GM19455 (cell line): Measurements from ENCODE around the gene SAP30BP.

Source experiments
- ATAC-seq: cut with Tn5 transposase; IDR thresholded peaks from one replicate; pipeline ENCODE4 v1.9.1; 2021; ENCODE audit not compliant: unreplicated experiment

Gene SAP30BP

DNA sequence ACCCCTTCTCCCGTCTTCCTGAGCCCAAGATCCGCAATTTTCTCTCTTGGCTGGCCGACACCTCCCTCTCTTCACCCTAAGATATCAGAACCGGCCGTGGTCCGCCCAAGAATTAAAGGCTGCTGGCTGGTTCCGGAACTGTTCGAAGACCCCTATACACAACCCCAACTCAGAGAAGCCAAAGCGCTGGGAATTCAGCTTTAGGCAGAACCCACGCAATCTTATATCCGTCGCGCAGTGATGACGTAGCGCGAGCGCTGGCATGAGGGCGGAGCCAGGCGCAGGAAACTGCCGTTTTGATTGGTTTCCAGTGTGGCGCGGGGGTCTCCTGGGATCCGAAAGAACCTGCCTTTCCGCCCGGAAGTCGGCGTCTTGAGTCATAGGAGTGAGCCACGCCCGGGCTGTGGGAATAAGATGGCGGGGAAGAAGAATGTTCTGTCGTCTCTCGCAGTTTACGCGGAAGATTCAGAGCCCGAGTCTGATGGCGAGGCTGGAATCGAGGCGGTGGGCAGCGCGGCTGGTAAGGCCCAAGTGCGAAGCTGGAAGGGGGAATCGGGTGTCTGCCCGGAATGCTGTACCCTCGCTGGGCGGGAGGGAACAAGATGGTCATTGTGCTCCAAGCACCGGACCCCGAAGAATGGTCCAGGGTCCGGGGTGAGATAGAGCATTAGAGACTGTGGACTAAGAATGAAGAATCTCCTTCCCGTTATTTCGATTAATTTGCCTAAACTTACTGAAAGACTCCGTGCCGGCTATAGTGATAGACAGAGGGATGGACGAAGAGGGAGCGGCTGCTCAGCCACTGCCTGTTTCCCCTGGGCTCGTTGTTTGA, at the start of gene SAP30BP, which contains the start of gene RECQL5:
Gene SAP30BP, plus strand, starts transcription at position 380 of the 832 bp plus-strand sequence. Its CDS starts 35 bp downstream, at position 415.
Gene RECQL5, minus strand, starts transcription at position 196 of the 832 bp plus-strand sequence. CDS start 597 bp downstream, outside the sequence.
- peak; percentile 62 for ATAC-seq

GRCh38 chr17:75617675-75618074, 49.5 kb upstream of the SAP30BP start:
- ATAC-seq: no peak

DNA sequence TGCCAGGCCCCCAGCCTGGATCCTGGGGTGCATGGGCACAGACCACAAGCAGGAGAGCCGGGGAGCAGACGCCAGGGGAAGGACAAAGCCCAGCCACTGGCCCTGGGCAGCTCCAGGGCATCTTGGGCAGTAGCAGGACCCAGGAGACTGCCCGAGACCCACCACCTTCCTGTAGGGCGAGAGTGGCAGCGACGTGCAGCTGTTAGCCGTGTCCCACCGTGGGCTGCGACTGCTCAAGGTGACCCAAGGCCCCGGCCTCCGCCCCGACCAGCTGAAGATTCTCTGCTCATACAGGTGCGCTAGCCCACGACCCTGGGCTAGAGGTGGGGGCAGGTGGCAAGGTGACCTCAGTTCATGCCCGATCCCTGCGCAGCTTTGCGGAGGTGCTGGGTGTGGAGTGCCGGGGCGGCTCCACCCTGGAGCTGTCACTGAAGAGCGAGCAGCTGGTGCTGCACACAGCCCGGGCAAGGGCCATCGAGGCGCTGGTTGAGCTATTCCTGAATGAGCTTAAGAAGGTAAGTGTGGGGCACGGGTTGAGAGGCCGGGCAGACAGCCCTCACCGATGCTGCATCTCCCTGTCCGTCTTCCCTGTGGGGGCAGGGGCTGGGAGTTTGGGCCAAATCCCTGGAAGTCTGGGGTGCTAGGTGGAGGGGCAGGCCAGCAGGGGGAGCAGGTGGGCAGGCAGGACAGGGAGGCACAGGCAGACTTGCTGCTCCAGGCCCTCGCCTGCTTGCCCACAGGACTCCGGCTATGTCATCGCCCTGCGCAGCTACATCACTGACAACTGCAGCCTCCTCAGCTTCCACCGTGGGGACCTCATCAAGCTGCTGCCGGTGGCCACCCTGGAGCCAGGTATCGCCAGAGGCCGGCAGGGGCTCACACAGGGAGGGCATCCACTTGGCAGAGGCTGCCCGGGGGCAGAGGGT, 47.4 kb upstream of the SAP30BP start:
- ATAC-seq: no peak

- ATAC-seq: no peak
These were observed 45.6 kb upstream of the SAP30BP start for GRCh38 chr17:75621489-75621888.

DNA sequence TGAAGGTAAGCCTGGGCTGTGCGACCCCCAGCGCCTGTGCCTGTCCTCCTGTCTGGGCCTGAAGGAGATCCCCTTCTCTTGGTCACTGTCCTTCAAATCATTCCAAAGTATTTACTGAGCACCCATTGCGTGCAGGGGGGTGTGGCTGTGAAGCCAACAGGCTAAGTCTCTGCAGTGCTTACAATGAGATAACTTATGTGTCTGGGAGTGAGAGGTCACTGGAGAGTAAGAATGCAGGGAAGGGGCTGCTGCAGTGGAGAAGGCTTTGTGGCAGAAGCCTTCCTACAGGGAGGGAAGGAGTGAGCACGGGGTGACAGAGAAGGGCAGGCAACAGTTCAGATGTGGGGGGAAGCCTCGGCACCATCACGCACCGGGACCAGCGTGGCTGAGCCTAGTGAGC, 45.1 kb upstream of the SAP30BP start:
- ATAC-seq: no peak

DNA sequence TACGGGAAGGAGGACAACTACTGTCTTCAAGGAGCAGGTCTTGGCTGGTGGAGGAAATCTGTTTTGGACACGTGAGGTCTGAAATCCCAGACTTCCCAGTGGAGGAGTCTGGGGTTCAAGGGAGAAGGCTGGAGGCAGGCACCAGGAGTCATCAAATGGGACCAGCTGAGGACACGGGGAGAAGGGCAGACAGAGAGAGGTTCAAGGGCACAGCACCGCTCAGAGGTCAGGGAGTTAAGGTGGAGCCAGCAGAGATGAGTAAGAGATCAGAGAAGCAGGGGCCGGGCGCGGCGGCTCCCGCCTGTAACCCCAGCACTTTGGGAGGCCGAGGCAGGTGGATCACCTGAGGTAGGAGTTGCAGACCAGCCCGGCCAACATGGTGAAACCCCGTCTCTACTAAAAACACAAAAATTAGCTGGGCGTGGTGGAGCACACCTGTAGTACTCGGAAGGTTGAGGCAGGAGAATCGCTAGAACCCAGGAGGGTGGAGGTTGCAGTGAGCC, 44.3 kb upstream of the SAP30BP start:
- ATAC-seq: no peak

DNA sequence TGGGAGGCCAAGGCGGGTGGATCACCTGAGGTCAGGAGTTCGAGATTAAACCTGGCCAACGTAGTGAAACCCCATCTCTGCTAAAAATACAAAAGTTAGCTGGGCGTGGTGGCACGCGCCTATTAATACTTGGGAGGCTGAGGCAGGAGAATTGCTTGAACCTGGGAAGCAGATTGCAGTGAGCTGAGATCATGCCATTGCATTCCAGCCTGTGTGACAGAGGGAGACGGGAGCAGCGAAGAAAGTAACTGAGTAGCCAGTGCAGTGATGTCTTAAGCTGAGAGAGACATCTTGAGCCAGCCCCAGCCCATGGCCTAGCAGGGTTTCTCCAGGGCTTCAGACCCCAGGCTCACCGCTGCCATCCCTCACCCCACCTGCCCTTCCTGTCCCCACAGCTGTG, 43.8 kb upstream of the SAP30BP start:
- ATAC-seq: no peak

DNA sequence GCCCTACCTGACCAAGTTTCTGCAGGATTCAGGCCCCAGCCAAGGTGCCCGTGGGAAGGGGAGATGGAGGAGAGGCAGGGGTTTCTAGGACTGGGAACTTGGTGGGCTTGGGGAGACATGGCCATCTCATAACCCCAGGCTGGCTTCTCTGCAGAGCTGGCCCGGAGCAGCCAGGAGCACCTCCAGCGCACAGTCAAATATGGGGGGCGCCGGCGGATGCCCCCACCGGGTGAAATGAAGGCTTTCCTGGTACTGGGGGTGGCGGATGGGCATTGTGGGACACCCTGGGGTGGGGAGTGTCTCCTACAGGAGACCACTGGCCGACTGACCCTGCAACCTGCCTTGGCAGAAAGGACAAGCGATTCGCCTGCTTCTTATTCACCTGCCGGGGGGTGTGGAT, 43.1 kb upstream of the SAP30BP start:
- ATAC-seq: no peak

DNA sequence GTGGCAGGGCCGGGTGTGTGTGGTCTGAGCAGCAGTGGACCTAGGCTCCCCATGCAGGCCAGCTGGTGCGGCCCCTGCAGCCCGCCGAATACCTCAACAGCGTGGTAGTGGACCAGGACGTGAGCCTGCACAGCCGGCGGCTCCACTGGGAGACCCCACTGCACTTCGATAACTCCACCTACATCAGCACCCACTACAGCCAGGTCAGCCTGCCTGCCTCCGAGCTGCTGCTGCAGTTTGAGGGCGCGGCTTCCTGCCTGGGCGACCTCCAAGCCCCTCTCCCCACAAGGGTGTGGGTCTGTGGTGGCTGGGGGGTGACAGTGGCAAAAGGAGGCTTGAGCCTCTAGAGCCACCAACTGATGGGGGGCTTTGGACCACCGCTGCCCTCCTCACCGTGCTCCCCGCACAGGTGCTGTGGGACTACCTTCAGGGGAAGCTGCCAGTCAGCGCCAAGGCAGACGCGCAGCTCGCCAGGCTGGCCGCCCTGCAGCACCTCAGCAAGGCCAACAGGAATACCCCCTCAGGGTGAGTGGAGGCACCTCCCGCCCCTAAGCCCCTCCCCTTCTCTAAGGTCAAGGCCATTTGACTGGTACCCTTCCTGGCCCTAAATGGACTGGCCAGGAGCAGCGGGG, 42.3 kb upstream of the SAP30BP start:
- no peak for ATAC-seq

DNA sequence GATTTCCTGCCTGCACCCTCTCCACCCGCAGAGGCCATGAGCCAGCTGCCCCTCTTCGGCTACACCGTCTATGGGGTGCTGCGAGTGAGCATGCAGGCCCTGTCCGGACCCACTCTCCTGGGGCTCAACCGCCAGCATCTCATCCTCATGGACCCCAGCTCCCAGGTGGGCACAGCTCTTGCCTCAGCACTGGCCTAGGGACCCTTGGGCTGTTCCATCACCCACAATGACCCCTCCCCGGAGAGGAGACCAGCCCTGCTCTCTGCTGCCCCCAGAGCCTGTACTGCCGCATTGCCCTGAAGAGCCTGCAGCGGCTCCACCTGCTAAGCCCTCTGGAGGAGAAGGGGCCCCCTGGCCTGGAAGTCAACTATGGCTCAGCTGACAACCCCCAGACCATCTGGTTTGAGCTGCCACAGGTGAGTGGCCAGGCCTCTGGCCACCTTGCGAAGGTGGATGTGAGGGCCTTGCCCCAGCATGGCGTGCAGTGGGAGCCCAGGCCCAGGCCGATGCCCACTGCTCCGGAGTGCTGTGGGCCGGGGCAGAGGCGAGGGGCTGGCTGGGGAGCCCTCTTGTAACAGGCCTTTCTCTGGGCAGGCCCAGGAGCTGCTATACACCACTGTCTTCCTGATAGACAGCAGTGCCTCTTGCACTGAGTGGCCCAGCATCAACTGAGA, 41.2 kb upstream of the SAP30BP start:
- no peak for ATAC-seq

DNA sequence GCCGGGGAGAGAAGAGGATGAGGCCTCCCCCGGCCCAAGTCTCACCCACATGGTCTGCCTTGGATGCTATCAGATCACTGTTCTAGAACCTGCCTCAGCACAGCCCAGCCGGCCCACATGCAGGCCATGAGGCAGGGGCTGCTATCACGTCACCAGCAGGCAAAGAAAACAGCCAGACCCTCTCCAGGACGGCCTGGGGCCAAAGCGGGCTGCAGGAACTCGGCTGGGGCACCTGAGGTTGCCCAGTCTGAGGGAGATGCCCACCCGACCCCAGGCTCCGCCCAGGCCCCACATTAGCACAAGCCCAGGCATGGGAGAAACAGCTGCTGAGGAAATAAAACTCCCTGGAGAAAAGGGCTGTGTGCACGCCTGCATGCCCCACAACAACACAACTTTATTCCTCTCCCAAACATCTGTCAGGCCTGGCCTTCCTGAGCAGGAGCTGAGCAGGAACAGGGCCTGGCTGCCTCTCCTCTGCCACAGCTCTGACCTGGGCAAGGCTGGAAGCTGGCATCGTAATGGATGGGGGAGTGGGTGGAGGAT, 40.6 kb upstream of the SAP30BP start:
- no peak for ATAC-seq

DNA sequence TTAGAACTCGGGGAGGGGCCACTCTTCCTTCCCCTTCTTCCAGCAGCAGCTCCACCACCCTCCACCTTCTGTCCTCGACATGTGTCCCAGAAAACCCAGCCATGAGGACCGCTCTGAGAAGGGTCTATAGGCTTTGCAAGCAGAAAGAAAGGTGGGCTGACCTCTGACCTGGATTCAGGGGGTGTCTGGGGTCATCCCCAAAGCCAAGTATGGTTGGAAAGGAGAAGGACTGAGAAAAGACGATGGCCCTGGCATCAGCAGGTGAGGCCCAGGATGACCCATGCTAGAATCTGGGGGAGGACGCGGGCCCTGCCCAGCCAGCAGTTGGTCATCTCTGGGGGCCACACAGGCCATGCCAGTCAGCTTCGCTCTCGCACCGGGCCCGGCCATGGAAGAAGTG, 40.0 kb upstream of the SAP30BP start:
- ATAC-seq: no peak

- no peak for ATAC-seq
These were observed 38.7 kb upstream of the SAP30BP start for GRCh38 chr17:75628425-75628824.

GRCh38 chr17:75629157-75629556, 38.0 kb upstream of the SAP30BP start:
- no peak for ATAC-seq

DNA sequence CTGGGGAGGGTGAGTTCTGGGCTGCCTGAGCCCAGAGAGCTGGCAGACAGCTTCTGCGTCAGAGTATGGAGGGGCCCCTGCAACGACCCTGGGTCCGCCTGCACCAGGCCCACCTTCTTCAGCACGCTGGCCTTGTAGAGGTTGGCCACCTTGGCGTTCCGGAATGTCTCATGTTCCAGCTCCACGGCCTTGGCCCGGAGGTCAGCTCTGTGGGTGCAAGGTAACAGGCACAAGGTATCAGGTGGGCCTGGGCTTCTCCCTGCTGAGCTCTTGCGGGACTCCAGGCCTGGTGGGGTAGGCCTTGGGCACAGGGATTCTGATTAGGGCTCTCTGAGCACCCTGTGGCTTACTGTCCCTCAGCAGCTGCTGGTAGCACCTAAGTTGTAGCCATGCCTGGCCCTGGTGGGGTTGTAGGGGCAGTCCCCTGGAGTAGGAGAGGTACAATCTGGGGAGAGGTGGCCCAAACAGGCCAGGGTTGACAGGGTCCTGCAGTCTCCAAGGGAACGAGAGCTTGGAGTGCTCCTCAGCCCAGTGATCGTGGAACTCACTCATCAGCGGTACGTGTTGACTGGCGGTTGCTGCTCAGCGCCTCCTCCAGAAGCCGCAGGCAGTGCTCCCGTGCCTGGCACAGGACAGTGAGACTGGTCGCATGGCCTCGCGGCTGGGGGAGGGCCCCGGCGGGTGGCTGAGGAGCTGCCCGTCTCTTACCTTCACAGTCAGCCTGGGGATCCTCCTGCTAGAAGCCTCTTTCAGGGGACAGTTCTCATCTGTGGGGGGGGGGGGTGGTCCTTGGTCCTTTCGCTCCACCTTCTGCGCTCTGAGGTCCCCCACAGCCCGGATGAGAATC, 36.8 kb upstream of the SAP30BP start:
- ATAC-seq: no peak

GRCh38 chr17:75631353-75631752, 35.8 kb upstream of the SAP30BP start:
- no peak for ATAC-seq

DNA sequence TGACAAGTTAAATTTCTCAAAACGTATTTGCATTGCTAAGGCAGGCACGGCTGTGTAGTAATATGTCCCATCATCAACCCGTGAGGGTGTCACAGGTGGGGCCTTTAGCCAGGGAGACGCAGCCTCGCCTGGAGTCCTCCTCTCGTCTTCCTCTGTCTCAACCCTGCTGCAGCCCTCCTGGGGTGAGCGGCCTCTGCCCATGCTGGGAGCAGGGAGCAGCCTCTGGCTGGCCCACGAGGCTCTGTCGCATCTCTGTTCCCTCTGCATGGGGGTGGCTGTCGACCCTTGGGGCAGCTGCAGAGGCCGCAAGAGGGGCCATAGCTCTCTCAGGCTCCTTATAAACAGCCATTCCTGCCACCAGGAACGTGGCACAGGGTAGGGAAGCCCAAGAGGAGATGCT, 34.7 kb upstream of the SAP30BP start:
- no peak for ATAC-seq

GRCh38 chr17:75632863-75633485, 34.2 kb upstream of the SAP30BP start, which contains the start of gene SMIM5:
Gene SMIM5, plus strand, starts transcription at chr17:75633434. Its CDS starts 6,768 bp downstream, at chr17:75640202.
- ATAC-seq: peak; percentile 63
